ENCODE data around the gene DNAJA3. TPM values are rescaled to one million over a fixed set of nuclear protein-coding genes. Genes with fewer than 3 reads are reported as not detected.

The DNAJA3 gene
- total RNA-seq, 1 donor from 2014 or later: 36.1 TPM

- TF ChIP-seq, protein P1, sequence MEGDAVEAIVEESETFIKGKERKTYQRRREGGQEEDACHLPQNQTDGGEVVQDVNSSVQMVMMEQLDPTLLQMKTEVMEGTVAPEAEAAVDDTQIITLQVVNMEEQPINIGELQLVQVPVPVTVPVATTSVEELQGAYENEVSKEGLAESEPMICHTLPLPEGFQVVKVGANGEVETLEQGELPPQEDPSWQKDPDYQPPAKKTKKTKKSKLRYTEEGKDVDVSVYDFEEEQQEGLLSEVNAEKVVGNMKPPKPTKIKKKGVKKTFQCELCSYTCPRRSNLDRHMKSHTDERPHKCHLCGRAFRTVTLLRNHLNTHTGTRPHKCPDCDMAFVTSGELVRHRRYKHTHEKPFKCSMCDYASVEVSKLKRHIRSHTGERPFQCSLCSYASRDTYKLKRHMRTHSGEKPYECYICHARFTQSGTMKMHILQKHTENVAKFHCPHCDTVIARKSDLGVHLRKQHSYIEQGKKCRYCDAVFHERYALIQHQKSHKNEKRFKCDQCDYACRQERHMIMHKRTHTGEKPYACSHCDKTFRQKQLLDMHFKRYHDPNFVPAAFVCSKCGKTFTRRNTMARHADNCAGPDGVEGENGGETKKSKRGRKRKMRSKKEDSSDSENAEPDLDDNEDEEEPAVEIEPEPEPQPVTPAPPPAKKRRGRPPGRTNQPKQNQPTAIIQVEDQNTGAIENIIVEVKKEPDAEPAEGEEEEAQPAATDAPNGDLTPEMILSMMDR (IDR thresholded peaks at IDR 0.05): no peak
- H3K27ac ChIP-seq: no peak overlapping the region
- no peaks in the 10 kb centered on the region for H3K27me3 ChIP-seq
- no peak overlapping the region for H3K4me3 ChIP-seq
- DNase-seq (no peak), ATAC-seq (no peak)
- H3K9me3 ChIP-seq: no peaks in the 10 kb centered on the region
- peaks cover 49% of the 10 kb centered on the region for H3K36me3 ChIP-seq
- H3K4me1 ChIP-seq: no peaks in the 10 kb centered on the region
- intact Hi-C loops (cut with DNase I): no loop called here
Measured at GRCh38 chr16:4433914-4434787, 8.5 kb downstream of the DNAJA3 start.

DNA sequence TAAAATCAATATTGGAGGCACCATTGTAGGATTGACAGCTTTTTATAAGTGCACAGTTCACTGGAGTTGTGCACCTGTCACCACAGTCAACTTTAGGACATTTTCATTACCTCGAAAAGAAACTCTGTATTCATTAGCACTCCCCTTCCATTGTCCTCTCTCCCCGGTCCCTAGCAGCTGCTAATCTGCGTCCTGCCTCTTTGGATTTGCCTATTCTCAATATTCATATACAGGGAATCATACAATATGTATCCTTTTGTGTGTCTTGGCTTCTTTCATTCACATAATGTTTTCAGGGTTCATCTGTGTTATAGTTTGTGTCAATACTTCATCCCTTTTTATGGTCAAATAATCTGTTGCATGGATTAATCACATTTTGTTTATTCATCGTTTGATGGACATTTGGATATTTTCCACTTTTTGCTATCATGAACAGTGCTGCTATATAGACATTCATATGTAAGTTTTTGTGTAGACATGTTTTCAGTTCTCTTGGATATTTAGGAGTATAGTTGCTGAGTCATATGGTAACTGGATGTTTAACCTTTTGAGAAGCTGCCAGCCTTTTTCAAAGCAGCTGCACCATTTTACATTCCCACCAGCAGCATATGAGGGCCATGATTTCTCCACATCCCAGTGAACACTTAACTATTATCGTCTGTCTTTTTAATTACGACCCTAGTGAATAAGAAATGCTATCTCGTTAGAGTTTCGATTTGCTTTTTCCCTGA lies 9.8 kb downstream of the DNAJA3 start:
- H3K36me3 ChIP-seq: peaks cover 61% of the 10 kb centered on the region
- no peak overlapping the region for H3K4me3 ChIP-seq
- ATAC-seq (no peak), DNase-seq (no peak)
- H3K27ac ChIP-seq: no peak overlapping the region
- TF ChIP-seq, protein P1 (IDR thresholded peaks at IDR 0.05): no peak
- intact Hi-C loops (cut with DNase I): no loop called here
- H3K27me3 ChIP-seq: no peaks in the 10 kb centered on the region
- H3K4me1 ChIP-seq: no peaks in the 10 kb centered on the region
- no peaks in the 10 kb centered on the region for H3K9me3 ChIP-seq

GRCh38 chr16:4437366-4437765 lies 11.7 kb downstream of the DNAJA3 start:
- H3K4me3 ChIP-seq: no peak overlapping the region
- no peaks in the 10 kb centered on the region for H3K27me3 ChIP-seq
- DNase-seq (no peak), ATAC-seq (no peak)
- H3K27ac ChIP-seq: no peak overlapping the region
- TF ChIP-seq, protein P1 (IDR thresholded peaks at IDR 0.05): no peak
- H3K36me3 ChIP-seq: peaks cover 80% of the 10 kb centered on the region
- intact Hi-C loops (cut with DNase I): no loop called here
- H3K9me3 ChIP-seq: no peaks in the 10 kb centered on the region
- H3K4me1 ChIP-seq: no peaks in the 10 kb centered on the region

- DNase-seq: no peak
- Histone ChIP-seq H3K27me3 (no peaks in the 10 kb centered on the region), H3K4me1 (no peaks in the 10 kb centered on the region), H3K9me3 (no peaks in the 10 kb centered on the region), H3K27ac (no peak overlapping the region), H3K36me3 (peaks cover 99% of the 10 kb centered on the region), H3K4me3 (no peak overlapping the region)
- TF ChIP-seq, protein P1 (IDR thresholded peaks at IDR 0.05): no peak
- intact Hi-C loops (cut with DNase I): no loop called here
- ATAC-seq: no peak
Measured at GRCh38 chr16:4442371-4442770, 16.7 kb downstream of the DNAJA3 start.

DNA sequence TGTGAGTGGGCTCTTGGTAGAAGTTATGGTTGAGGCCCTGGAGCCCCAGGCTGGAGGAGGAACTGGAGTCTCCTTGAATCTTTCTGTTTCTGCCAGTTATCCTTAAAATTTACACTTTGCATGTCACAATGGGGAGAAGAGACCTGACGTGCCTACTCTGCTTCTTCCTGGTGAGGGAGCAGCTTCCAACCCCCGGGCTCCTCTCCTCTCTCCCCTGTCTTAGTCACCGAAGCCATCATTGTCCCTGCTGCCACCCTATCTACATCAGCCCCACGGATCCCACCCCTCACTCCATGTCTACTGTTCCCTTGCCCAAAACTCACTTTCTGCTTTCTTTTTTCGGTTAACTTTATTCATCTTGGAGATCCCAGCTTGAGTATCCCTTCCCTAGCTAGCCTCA lies 17.6 kb downstream of the DNAJA3 start:
- intact Hi-C loops (cut with DNase I): no loop called here
- no peak overlapping the region for H3K27ac ChIP-seq
- ATAC-seq: no peak
- DNase-seq: no peak
- no peaks in the 10 kb centered on the region for H3K4me1 ChIP-seq
- no peaks in the 10 kb centered on the region for H3K27me3 ChIP-seq
- H3K9me3 ChIP-seq: no peaks in the 10 kb centered on the region
- H3K4me3 ChIP-seq: no peak overlapping the region
- TF ChIP-seq, protein P1 (IDR thresholded peaks at IDR 0.05): no peak
- H3K36me3 ChIP-seq: peaks cover 99% of the 10 kb centered on the region

Measured in upper lobe of right lung (tissue), 1 donor.